ENCODE results near the gene RILPL1.

Gene RILPL1

DNA sequence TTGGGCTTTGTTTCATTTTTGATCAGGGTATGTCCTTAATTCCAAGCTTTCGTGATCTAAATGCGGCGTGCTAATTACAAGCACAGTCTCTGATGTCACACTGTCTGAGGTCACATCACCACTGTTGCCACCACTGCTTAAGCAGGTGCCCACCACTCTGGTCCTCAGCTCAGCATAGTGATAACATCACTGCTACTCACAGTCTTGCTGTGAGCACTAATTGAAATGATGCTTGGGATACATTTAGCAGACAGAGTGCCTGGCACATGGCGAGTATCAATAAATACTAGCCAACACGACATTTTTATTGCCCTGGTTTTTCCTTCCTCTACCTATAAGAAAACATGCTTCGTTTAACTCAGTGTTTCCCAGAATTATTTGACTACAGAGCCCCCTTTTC, 104.9 kb downstream of the RILPL1 start:
- no peak for DNase-seq (ENCODE audit: low spot score)

DNA sequence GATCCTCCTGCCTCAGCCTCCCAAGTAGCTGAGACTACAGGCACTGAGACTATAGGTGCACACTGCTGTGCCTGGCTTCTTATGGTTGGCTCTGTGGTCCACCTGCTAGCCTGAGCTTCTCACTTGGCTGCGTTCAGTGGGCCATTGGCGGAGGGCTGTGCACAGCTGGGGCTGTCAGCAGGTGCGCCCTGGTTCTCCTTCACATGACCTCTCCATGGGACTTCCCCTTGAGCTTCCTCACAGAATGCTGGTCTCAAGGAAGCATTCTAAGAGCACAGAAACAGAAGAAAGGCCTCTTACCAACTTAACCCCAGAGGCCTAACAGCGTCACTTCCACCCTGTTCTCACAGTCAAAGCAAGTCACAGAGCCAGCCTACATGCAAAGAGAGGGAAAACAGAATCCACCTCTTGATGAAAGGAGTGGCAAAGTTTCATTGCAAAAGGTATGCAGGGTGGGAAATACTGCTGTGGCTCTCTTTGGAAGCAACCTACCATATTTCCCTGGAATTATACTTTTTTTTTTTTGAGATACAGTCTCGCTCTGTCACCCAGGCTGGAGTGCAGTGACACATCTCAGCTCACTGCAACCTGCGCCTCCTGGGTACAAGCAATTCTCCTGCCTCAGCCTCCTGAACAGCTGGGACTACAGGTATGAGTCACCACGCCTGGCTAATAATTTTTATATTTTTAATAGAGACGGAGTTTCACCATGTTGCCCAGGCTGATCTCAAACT, 106.3 kb downstream of the RILPL1 start:
- DNase-seq (ENCODE audit: low spot score) = no peak

DNA sequence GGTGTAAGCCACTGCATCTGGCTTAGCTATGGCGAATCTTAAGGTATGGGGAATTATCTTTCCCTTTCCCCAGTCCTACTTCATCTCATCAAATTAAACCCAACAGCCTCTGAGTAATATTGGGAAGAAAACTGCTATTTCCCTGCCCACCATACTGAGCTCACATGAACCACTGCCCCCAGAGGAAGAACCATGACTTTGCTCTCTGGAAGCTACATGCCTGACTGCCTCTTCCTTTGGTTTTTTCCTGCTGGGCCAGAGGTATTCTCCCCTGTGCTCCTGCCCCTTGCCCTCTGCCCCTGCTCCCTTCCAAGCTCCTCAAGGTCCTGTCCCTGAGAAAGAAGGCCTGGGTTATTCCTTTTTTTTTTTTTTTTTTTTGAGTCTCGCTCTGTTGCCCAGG, 112.2 kb downstream of the RILPL1 start:
- no peak for DNase-seq (ENCODE audit: low spot score)
